ENCODE results near the gene DNAI1. TPM values are rescaled to one million over a fixed set of nuclear protein-coding genes. Genes with fewer than 3 reads are reported as not detected.

Gene DNAI1
- total RNA-seq, 1 experiment from 2014 or later = 1.1 TPM

DNA sequence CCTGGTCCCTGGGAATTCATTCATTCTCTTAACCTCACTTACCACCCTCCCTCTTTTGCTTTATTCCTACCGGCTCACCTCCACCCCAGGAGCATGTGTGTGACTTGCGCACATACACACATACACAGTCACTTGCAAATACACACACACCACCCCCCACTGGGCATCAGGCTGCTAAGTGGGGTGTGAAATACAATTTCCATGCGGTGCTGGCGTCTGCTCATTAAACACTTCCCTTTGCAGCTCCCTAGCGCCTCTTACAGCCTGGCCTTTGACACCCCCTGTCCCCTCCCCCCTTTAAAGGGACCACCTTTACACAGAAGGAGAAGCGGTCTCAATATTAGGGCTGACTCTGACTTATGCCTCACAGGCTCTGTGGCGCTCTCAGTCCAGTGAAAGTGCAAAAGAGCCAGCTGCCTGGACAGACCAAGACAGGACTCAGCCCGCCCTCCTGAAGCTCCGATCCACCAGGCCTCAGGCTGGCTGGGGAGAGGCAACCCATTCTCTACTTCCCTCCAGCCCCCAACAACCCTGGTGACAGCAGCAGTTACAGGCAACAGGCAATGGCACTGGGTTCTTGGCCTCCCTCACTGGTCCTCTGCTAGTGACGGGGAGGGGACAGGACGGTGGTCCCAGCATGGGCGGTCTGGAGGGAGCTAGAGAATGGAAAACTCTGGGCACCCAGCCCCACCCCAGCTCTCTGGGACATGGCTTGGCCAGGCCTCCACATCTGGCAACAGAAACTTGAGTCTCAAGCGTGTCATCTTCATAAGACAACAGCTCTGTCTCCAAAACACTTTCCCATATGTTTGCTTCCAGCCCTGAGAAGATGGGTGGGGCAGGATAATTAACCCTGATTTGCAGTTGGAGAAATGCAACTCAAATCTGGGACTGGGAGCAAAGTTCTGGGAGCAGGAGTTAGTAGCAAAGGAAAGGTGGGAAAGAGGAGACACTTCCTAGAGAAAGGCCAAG, 52.2 kb downstream of the DNAI1 start (continued):
- TF ChIP-seq REST (IDR thresholded peaks at IDR 0.05; ENCODE audit: low read depth) (no peak), FOSL1 (IDR thresholded peaks at IDR 0.05; ENCODE audit: low read depth) (no peak), POLR2A (IDR thresholded peaks at IDR 0.05; ENCODE audit: borderline replicate concordance, extremely low read depth, insufficient read depth, insufficient read length) (no peak), CEBPB (IDR thresholded peaks at IDR 0.05; ENCODE audit: low read depth) (no peak), POLR2AphosphoS5 (IDR thresholded peaks at IDR 0.05; ENCODE audit: low read depth, low read length) (no peak), EZH2 (IDR thresholded peaks at IDR 0.05) (no peak), CBX3 (IDR thresholded peaks at IDR 0.05; ENCODE audit: low read depth) (no peak), SRF (IDR thresholded peaks at IDR 0.05; ENCODE audit: low read depth) (no peak), SP1 (IDR thresholded peaks at IDR 0.05; ENCODE audit: low read depth) (no peak)
